Astrocyte of the cerebellum (primary cell): Measurements from ENCODE around the gene TBKBP1.

ENCODE experiments used
- DNase-seq: peaks from one replicate; pipeline ENCODE4 v3.0.0-alpha.2; 2011; ENCODE audit warnings: low read depth
- H3K4me3 ChIP-seq: 2 replicates; pipeline ENCODE4 v1.5.1; 2011; ENCODE audit warnings: mild to moderate bottlenecking, low read depth, low read length, moderate library complexity
- CTCF ChIP-seq: IDR thresholded peaks from 2 replicates; pipeline ENCODE4 v1.5.1; 2012; ENCODE audit warnings: low read length, low read depth, moderate library complexity, mild to moderate bottlenecking; ENCODE audit errors: missing control alignments
- in situ Hi-C: cut with HindIII; loops from 2 replicates; pipeline ENCODE4 v1.10.0; 2017; ENCODE audit warnings: low sequenced_read_pairs

The TBKBP1 gene

DNA sequence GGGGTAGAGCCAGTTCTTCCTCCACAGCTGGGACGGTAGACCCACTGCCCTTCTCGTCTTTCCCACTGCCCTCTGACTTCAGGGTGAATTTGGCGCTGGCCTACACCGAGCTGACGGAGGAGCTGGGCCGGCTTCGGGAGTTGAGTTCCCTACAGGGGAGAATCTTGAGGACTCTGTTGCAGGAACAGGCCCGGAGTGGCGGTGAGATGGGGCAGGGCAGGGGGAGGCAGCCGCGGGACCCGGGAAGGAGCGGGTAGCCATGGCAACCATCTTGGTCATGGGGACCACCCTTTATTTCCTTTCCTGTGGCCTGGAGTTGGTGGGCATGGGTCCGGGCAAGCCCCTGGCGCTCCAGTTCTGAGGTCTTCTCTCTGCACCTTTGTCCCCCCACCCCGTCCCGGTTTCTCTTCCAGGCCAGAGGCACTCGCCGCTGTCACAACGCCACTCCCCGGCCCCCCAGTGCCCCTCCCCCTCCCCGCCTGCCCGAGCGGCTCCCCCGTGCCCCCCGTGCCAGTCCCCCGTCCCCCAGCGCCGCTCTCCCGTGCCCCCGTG, 14.4 kb downstream of the TBKBP1 start:
- no peak for TF ChIP-seq CTCF
- no peak overlapping the region for H3K4me3 ChIP-seq
- in situ Hi-C loops: no loop called here
- no peak for DNase-seq

DNA sequence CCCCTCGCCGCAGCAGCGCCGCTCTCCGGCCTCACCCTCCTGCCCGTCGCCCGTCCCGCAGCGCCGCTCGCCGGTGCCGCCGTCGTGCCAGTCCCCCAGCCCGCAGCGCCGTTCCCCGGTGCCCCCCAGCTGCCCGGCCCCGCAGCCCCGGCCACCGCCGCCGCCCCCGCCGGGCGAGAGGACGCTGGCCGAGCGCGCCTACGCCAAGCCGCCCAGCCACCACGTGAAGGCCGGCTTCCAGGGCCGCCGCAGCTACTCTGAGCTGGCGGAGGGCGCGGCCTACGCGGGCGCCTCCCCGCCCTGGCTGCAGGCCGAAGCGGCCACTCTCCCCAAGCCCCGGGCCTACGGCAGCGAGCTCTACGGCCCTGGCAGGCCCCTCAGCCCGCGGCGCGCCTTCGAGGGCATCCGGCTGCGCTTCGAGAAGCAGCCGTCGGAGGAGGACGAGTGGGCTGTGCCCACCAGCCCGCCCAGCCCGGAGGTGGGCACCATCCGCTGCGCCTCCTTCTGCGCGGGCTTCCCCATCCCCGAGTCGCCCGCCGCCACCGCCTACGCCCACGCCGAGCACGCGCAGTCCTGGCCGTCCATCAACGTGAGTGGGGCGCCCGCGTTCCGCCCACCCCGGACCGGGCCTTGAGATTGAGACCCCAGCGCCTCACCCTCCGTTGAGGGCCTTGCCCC, 15.0 kb downstream of the TBKBP1 start:
- no peak for TF ChIP-seq CTCF
- DNase-seq: no peak
- no peak overlapping the region for H3K4me3 ChIP-seq
- in situ Hi-C loops: no loop called here

- in situ Hi-C loops: no loop called here
- no peak for TF ChIP-seq CTCF
- H3K4me3 ChIP-seq: no peak overlapping the region
- no peak for DNase-seq
Measured at GRCh38 chr17:47709594-47709993, 15.6 kb downstream of the TBKBP1 start.

- DNase-seq: no peak
- no peak for TF ChIP-seq CTCF
- in situ Hi-C loops: no loop called here
- H3K4me3 ChIP-seq: no peak overlapping the region
Measured at GRCh38 chr17:47711366-47712099, 17.6 kb downstream of the TBKBP1 start.

- in situ Hi-C loops: no loop called here
- H3K4me3 ChIP-seq: no peak overlapping the region
- no peak for TF ChIP-seq CTCF
Measured at GRCh38 chr17:47712330-47713023, 18.5 kb downstream of the TBKBP1 start.

DNA sequence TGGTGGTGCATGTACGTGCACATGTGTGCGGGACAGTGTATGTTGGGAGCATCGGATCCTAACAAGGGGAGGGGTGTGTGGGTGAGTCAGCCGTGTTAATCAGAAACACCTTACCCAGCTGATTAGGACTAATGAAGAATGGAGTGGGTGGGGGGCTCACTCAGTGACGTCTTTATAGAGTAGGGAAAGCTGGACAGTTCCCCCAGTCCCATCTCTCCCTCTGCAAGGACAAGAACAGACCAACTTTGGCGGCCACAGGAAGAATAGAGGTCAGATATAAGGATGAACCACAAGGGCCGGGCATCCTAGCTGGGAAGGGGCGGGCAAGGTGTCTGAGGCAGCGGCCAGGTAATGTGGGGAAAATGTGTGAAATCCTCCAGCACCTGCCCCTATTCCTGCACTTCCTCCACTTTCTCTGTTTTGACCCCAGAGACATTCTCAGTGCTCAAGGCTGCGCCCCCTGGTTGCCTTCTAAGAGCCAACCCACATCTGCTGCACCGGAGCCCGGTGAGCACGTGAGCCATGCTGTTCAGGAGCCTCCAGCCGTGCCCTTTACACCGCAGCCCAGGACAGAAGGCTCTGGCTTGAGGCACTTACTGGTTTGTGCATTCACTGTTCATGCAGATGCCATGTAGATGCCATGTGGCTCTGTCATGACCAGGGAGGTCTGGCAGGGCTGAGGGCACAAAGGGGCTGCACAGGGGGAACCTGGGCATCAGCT, 20.2 kb downstream of the TBKBP1 start:
- no peak overlapping the region for H3K4me3 ChIP-seq

More at GRCh38 chr17:47712330-47713023, 18.5 kb downstream of the TBKBP1 start:
- no peak for DNase-seq

More for the DNA sequence above, 20.2 kb downstream of the TBKBP1 start:
- TF ChIP-seq CTCF: no peak
- DNase-seq: no peak
- in situ Hi-C loops: no loop called here
